Right lobe of liver (tissue), 4 donors: ENCODE results near the gene CERS3.

Source experiments
- POLR2A ChIP-seq: fragments of 450-650 bp; IDR thresholded peaks from one replicate; pipeline ENCODE4 v1.6.1; 2017; ENCODE audit warnings: antibody characterized with exemption, mild to moderate bottlenecking
- TF ChIP-seq, protein P1 (sequence below), 4 donors: fragments of 200-600 bp in 3 of 4; fragments of 450-650 bp in 1 of 4; IDR thresholded peaks; one replicate each; pipeline versions ENCODE4 v1.5.1 to v1.8.0; 2016 to 2022; ENCODE audit warnings: antibody characterized with exemption in 4 of 4, mild to moderate bottlenecking in 2 of 4
- donor health status: DM: no; HTN: no; CAD: no.
- donor health status: DM: no; HTN: no; CAD: no.
- donor health status: DM: no; HTN: yes; CAD: no.

DNA sequence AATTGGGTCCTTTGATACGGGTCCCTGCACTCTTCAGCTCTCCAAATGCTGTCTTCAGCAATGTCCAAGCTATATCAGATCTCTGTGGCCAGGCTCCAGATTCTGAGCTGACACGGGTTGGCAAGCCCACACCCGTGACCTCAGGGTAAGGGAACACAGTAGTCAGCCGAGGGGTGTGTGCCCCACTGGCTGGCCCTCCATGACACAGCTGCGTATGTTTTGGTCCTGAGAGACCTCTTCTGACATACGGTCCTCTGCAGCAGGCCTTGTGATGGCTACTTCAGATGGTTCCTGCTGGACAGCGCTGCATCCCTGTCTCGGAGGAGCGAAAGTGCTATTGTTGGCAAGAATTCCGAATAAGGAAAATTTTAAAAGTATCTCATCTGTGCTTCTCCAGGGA is 101.8 kb downstream of the CERS3 start:
- TF ChIP-seq, protein P1, sequence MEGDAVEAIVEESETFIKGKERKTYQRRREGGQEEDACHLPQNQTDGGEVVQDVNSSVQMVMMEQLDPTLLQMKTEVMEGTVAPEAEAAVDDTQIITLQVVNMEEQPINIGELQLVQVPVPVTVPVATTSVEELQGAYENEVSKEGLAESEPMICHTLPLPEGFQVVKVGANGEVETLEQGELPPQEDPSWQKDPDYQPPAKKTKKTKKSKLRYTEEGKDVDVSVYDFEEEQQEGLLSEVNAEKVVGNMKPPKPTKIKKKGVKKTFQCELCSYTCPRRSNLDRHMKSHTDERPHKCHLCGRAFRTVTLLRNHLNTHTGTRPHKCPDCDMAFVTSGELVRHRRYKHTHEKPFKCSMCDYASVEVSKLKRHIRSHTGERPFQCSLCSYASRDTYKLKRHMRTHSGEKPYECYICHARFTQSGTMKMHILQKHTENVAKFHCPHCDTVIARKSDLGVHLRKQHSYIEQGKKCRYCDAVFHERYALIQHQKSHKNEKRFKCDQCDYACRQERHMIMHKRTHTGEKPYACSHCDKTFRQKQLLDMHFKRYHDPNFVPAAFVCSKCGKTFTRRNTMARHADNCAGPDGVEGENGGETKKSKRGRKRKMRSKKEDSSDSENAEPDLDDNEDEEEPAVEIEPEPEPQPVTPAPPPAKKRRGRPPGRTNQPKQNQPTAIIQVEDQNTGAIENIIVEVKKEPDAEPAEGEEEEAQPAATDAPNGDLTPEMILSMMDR (IDR thresholded peaks at IDR 0.05) = no peak
- TF ChIP-seq POLR2A = no peak
